Colonic mucosa (tissue), 4 donors: Measurements from ENCODE around the gene GBX2. TPM values are rescaled to one million over a fixed set of nuclear protein-coding genes. Genes with fewer than 3 reads are reported as not detected.

Source experiments
- DNase-seq: peaks from one replicate; pipeline ENCODE4 v3.0.0-alpha.2; 2020
- H3K27ac ChIP-seq: fragments of 200-600 bp; one replicate; pipeline ENCODE4 v1.8.0; 2021
- H3K27me3 ChIP-seq: fragments of 200-600 bp; one replicate; pipeline ENCODE4 v1.8.0; 2021
- H3K36me3 ChIP-seq: fragments of 200-600 bp; one replicate; pipeline ENCODE4 v1.8.0; 2021
- H3K4me1 ChIP-seq: fragments of 200-600 bp; one replicate; pipeline ENCODE4 v1.8.0; 2021; ENCODE audit warnings: mild to moderate bottlenecking
- H3K4me3 ChIP-seq: fragments of 200-600 bp; one replicate; pipeline ENCODE4 v1.8.0; 2021
- H3K9ac ChIP-seq, 2 donors: one replicate each; pipeline ENCODE4 v1.7.0; 2013; ENCODE audit warnings: control low read depth in 2 of 2, low read depth in 2 of 2, low read length in 2 of 2
- H3K9me3 ChIP-seq: fragments of 200-600 bp; one replicate; pipeline ENCODE4 v1.8.0; 2021
- CTCF ChIP-seq: fragments of 200-600 bp; IDR thresholded peaks from one replicate; pipeline ENCODE4 v1.8.0; 2022; ENCODE audit warnings: antibody characterized with exemption, mild to moderate bottlenecking
- intact Hi-C: fragments of 100-400 bp; cut with DNase I; formaldehyde crosslinking; loops from one replicate; pipeline ENCODE4 v1.14.1; 2022
- total RNA-seq, 2 donors: library from RNA; stranded (reverse); fragmentation: NEBNext Ultra II Directional in 1 of 2; extraction: Animal tissue kit (Norgen Biotek cat#: 25700) in 1 of 2; gene quantifications; one replicate each; pipeline ENCODE4 v1.2.1, GENCODE V29; 2021
- donor health status: healthy.
- donor health status: DM: no; HTN: no; CAD: no.
- donor health status: DM: no; HTN: no; CAD: no.

The GBX2 gene
- total RNA-seq, 2 donors from 2014 or later: not detected

GRCh38 chr2:236170590-236171165 is 2.5 kb upstream of the GBX2 start:
- intact Hi-C loops: no loop called here
- Histone ChIP-seq H3K4me3 (no peak overlapping the region), H3K27ac (no peak overlapping the region), H3K36me3 (no peaks in the 10 kb centered on the region), H3K9ac (no peak overlapping the region), H3K4me1 (peaks cover 14% of the 10 kb centered on the region), H3K9me3 (no peaks in the 10 kb centered on the region), H3K27me3 (peaks cover 89% of the 10 kb centered on the region)
- no peak for TF ChIP-seq CTCF
- no peak for DNase-seq

- intact Hi-C loops: no loop called here
Observed at GRCh38 chr2:236169741-236170589, 1.8 kb upstream of the GBX2 start.

GRCh38 chr2:236169151-236169721 is 1.1 kb upstream of the GBX2 start:
- intact Hi-C loops: no loop called here
- H3K27me3 ChIP-seq: peaks cover 97% of the 10 kb centered on the region
- no peak for TF ChIP-seq CTCF
- no peak overlapping the region for H3K27ac ChIP-seq
- H3K36me3 ChIP-seq: no peaks in the 10 kb centered on the region
- H3K9me3 ChIP-seq: no peaks in the 10 kb centered on the region
- DNase-seq: no peak
- H3K9ac ChIP-seq: no peak overlapping the region
- no peak overlapping the region for H3K4me3 ChIP-seq
- peaks cover 19% of the 10 kb centered on the region for H3K4me1 ChIP-seq

More at GRCh38 chr2:236169741-236170589, 1.8 kb upstream of the GBX2 start:
- TF ChIP-seq CTCF: no peak
- H3K27ac ChIP-seq: no peak overlapping the region
- H3K4me3 ChIP-seq: no peak overlapping the region
- H3K9me3 ChIP-seq: no peaks in the 10 kb centered on the region
- no peak overlapping the region for H3K9ac ChIP-seq
- H3K27me3 ChIP-seq: peaks cover 94% of the 10 kb centered on the region
- H3K4me1 ChIP-seq: peaks cover 14% of the 10 kb centered on the region
- DNase-seq: no peak
- H3K36me3 ChIP-seq: no peaks in the 10 kb centered on the region

- H3K4me3 ChIP-seq: peak overlapping the region; percentile 21
- H3K9ac ChIP-seq: no peak overlapping the region
- H3K4me1 ChIP-seq: peaks cover 28% of the 10 kb centered on the region
- H3K27me3 ChIP-seq: peaks cover 97% of the 10 kb centered on the region
- no peak for DNase-seq
- no peaks in the 10 kb centered on the region for H3K36me3 ChIP-seq
- no peaks in the 10 kb centered on the region for H3K9me3 ChIP-seq
- intact Hi-C loops: no loop called here
- TF ChIP-seq CTCF: no peak
- H3K27ac ChIP-seq: no peak overlapping the region
Observed at GRCh38 chr2:236167297-236168109, 683 bp downstream of the GBX2 start.

- no peaks in the 10 kb centered on the region for H3K36me3 ChIP-seq
- H3K27me3 ChIP-seq: peaks cover 100% of the 10 kb centered on the region
- DNase-seq: no peak
- no peak overlapping the region for H3K27ac ChIP-seq
- no peaks in the 10 kb centered on the region for H3K9me3 ChIP-seq
- H3K9ac ChIP-seq: no peak overlapping the region
- intact Hi-C loops: no loop called here
- H3K4me1 ChIP-seq: peaks cover 28% of the 10 kb centered on the region
- no peak for TF ChIP-seq CTCF
- H3K4me3 ChIP-seq: peak overlapping the region; percentile 21
Observed at GRCh38 chr2:236166796-236167296, 1.3 kb downstream of the GBX2 start.
